ENCODE data around the gene ITGA1.

The ITGA1 gene

DNA sequence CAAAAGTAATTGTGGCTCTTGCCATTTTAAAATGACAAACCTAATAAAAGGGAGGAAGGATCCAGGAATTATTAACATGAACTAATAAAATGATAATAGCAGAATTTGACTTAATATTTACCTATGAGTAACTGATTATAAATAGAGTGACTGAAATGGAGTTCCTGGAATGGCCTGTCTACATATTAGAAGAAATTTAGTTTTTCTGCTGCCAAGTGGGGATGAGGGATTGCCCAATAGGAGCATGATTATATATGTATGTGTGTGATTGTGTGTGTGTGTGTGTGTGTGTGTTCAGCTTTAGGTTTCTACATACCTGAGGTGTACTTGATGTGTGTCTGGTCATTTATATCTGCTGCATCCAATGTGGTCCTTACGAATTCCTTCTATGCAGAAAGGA, 36.6 kb upstream of the ITGA1 start:
- no peak for DNase-seq
- Histone ChIP-seq H3K9me3 (replicated peaks; ENCODE audit: insufficient read depth, low read length) (no peaks in the 10 kb centered on the region), H3K36me3 (replicated peaks; ENCODE audit: insufficient read depth, low read length) (no peaks in the 10 kb centered on the region), H3K4me2 (ENCODE audit: low read depth, low read length) (no peak overlapping the region), H3K27me3 (replicated peaks; ENCODE audit: insufficient read depth, low read length) (no peaks in the 10 kb centered on the region), H3K9me2 (replicated peaks; ENCODE audit: insufficient read depth, low read length) (no peaks in the 10 kb centered on the region), H3K27ac (ENCODE audit: low read length) (no peak overlapping the region), H3F3A (ENCODE audit: insufficient read depth, low read length) (no peaks in the 10 kb centered on the region), H3K79me2 (ENCODE audit: low read length) (no peaks in the 10 kb centered on the region), H3K9ac (ENCODE audit: low read length) (no peak overlapping the region), H3K4me3 (ENCODE audit: low read length) (no peak overlapping the region), H4K20me1 (ENCODE audit: insufficient read depth, low read length) (no peaks in the 10 kb centered on the region), H2AFZ (ENCODE audit: low read length) (no peak overlapping the region), H3K4me1 (ENCODE audit: low read length) (no peaks in the 10 kb centered on the region)
- TF ChIP-seq, protein P1, sequence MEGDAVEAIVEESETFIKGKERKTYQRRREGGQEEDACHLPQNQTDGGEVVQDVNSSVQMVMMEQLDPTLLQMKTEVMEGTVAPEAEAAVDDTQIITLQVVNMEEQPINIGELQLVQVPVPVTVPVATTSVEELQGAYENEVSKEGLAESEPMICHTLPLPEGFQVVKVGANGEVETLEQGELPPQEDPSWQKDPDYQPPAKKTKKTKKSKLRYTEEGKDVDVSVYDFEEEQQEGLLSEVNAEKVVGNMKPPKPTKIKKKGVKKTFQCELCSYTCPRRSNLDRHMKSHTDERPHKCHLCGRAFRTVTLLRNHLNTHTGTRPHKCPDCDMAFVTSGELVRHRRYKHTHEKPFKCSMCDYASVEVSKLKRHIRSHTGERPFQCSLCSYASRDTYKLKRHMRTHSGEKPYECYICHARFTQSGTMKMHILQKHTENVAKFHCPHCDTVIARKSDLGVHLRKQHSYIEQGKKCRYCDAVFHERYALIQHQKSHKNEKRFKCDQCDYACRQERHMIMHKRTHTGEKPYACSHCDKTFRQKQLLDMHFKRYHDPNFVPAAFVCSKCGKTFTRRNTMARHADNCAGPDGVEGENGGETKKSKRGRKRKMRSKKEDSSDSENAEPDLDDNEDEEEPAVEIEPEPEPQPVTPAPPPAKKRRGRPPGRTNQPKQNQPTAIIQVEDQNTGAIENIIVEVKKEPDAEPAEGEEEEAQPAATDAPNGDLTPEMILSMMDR (IDR thresholded peaks at IDR 0.05; ENCODE audit: low read length), result no peak
- TF ChIP-seq EZH2 (optimal IDR thresholded peaks at IDR 0.05; ENCODE audit: low read depth, low read length) (no peak), EZH2phosphoT487 (IDR thresholded peaks at IDR 0.05; ENCODE audit: low read length) (no peak)

DNA sequence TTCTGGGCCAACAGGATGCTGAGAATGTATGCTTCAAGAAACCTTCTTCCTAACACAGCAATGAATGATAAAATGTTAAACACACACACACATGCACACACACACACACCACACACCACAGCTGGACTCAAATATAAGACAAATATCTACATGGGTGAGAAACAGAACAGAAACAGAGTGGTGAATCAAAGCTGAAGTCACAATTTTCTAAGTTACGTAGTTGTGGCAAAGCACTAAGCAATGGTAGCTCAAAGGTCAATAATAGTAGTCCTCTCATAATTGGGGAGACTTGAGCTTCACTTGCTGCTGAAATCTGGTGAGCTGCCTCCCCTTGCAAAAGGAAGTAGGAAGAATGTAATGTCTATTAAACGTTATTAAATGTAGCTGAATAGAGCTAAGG, 33.7 kb upstream of the ITGA1 start:
- Histone ChIP-seq H3K9me3 (replicated peaks; ENCODE audit: insufficient read depth, low read length) (no peaks in the 10 kb centered on the region), H4K20me1 (ENCODE audit: insufficient read depth, low read length) (no peaks in the 10 kb centered on the region), H3K9me2 (replicated peaks; ENCODE audit: insufficient read depth, low read length) (no peaks in the 10 kb centered on the region), H3K79me2 (ENCODE audit: low read length) (no peaks in the 10 kb centered on the region), H3K9ac (ENCODE audit: low read length) (no peak overlapping the region), H3K4me3 (ENCODE audit: low read length) (no peak overlapping the region), H3K4me2 (ENCODE audit: low read depth, low read length) (no peak overlapping the region), H3K4me1 (ENCODE audit: low read length) (no peaks in the 10 kb centered on the region), H3K27ac (ENCODE audit: low read length) (no peak overlapping the region), H3K27me3 (replicated peaks; ENCODE audit: insufficient read depth, low read length) (no peaks in the 10 kb centered on the region), H3K36me3 (replicated peaks; ENCODE audit: insufficient read depth, low read length) (no peaks in the 10 kb centered on the region), H2AFZ (ENCODE audit: low read length) (no peak overlapping the region), H3F3A (ENCODE audit: insufficient read depth, low read length) (no peaks in the 10 kb centered on the region)
- TF ChIP-seq EZH2 (optimal IDR thresholded peaks at IDR 0.05; ENCODE audit: low read depth, low read length) (no peak), EZH2phosphoT487 (IDR thresholded peaks at IDR 0.05; ENCODE audit: low read length) (no peak)
- TF ChIP-seq, protein P1 (IDR thresholded peaks at IDR 0.05; ENCODE audit: low read length), result no peak
- no peak for DNase-seq

DNA sequence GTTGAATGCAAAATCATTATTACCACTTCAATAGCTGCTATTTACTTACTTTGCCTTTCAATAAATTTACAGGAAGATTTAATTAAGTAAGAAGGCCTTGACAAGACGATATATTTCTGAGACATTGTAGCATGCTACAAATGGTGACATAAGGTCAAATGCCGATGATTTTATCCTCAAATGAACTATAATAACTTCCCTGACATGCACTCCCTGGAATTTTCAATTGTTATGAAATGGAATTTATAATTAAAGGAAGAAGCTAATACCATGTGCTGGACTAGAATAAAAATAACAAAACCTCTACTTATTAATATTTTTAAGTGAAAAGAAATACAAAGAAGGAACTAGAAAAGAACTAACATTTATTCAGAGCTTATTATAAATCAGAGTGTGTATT, 30.2 kb upstream of the ITGA1 start:
- no peaks in the 10 kb centered on the region for H3K9me3 ChIP-seq (replicated peaks; ENCODE audit: insufficient read depth, low read length)
- no peaks in the 10 kb centered on the region for H3F3A ChIP-seq (ENCODE audit: insufficient read depth, low read length)
- no peak overlapping the region for H3K27ac ChIP-seq (ENCODE audit: low read length)
- DNase-seq, result no peak
- H3K79me2 ChIP-seq (ENCODE audit: low read length), result no peaks in the 10 kb centered on the region
- H3K9ac ChIP-seq (ENCODE audit: low read length), result no peak overlapping the region
- H4K20me1 ChIP-seq (ENCODE audit: insufficient read depth, low read length), result no peaks in the 10 kb centered on the region
- H3K4me2 ChIP-seq (ENCODE audit: low read depth, low read length), result no peak overlapping the region
- no peak overlapping the region for H3K4me3 ChIP-seq (ENCODE audit: low read length)
- no peak overlapping the region for H2AFZ ChIP-seq (ENCODE audit: low read length)
- TF ChIP-seq, protein P1 (IDR thresholded peaks at IDR 0.05; ENCODE audit: low read length), result no peak
- TF ChIP-seq EZH2phosphoT487 (IDR thresholded peaks at IDR 0.05; ENCODE audit: low read length) (no peak), EZH2 (optimal IDR thresholded peaks at IDR 0.05; ENCODE audit: low read depth, low read length) (no peak)
- no peaks in the 10 kb centered on the region for H3K27me3 ChIP-seq (replicated peaks; ENCODE audit: insufficient read depth, low read length)
- H3K36me3 ChIP-seq (replicated peaks; ENCODE audit: insufficient read depth, low read length), result no peaks in the 10 kb centered on the region
- no peaks in the 10 kb centered on the region for H3K4me1 ChIP-seq (ENCODE audit: low read length)
- H3K9me2 ChIP-seq (replicated peaks; ENCODE audit: insufficient read depth, low read length), result no peaks in the 10 kb centered on the region
